AG10803 (cell line): ENCODE results near the gene FAM222B.

ENCODE experiments used
- DNase-seq: peaks from one replicate; pipeline ENCODE4 v3.0.0; 2010; ENCODE audit warnings: low read depth
- H3K4me3 ChIP-seq: 2 replicates; pipeline ENCODE4 v1.5.1; 2011; ENCODE audit warnings: mild to moderate bottlenecking, low read length, control low read depth
- TF ChIP-seq, protein P1 (sequence below): conservative IDR thresholded peaks from 2 replicates; pipeline ENCODE4 v1.5.1; 2011; ENCODE audit warnings: mild to moderate bottlenecking, low read length, control low read depth, inconsistent platforms

Gene FAM222B

DNA sequence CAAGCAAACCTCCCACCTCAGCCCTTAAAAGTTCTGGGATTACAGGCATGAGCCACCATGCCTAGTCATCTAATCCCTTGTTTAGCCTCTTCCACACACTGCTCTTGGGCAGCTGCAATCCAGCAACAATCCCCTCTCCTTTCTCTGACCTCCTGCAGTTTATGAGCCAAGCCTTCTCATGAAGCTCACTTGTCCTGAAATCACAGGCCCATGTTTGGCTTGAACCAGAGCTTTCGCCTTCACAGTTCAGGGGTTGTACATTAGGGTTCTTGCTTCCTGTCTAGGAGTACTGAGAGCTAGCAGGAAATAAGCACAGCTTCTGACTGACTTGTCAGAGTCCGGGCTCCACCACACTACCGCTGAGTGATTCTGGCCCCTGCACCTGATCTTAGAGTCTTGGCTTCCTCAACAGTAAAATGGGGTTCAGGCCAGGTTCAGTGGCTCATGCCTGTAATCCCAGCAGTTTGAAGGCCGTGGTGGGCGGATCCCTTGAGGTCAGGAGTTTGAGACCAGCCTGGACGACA lies 28.5 kb upstream of the FAM222B start:
- no peak overlapping the region for H3K4me3 ChIP-seq
- no peak for DNase-seq
- TF ChIP-seq, protein P1, sequence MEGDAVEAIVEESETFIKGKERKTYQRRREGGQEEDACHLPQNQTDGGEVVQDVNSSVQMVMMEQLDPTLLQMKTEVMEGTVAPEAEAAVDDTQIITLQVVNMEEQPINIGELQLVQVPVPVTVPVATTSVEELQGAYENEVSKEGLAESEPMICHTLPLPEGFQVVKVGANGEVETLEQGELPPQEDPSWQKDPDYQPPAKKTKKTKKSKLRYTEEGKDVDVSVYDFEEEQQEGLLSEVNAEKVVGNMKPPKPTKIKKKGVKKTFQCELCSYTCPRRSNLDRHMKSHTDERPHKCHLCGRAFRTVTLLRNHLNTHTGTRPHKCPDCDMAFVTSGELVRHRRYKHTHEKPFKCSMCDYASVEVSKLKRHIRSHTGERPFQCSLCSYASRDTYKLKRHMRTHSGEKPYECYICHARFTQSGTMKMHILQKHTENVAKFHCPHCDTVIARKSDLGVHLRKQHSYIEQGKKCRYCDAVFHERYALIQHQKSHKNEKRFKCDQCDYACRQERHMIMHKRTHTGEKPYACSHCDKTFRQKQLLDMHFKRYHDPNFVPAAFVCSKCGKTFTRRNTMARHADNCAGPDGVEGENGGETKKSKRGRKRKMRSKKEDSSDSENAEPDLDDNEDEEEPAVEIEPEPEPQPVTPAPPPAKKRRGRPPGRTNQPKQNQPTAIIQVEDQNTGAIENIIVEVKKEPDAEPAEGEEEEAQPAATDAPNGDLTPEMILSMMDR = no peak

DNA sequence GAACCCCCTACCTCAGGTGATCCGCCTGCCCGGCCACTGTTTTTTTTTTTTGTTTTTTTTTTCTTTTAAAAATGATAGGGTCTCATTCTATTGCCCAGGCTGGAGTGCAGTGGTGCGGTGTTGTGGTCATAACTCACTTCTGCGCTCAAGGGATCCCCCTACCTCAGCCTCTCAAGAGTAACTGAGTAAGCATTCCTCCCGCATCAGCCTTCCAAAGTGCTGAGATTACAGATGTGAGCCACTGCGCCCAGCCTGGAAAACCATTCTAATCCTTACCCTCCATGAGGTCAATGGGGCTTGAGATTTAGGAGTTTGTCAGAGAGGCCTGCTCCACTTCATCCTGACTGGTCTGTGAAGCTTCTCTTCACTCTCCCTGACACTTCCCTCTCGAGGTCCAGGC lies 24.7 kb upstream of the FAM222B start:
- TF ChIP-seq, protein P1 = no peak
- DNase-seq = no peak
- H3K4me3 ChIP-seq = no peak overlapping the region

DNA sequence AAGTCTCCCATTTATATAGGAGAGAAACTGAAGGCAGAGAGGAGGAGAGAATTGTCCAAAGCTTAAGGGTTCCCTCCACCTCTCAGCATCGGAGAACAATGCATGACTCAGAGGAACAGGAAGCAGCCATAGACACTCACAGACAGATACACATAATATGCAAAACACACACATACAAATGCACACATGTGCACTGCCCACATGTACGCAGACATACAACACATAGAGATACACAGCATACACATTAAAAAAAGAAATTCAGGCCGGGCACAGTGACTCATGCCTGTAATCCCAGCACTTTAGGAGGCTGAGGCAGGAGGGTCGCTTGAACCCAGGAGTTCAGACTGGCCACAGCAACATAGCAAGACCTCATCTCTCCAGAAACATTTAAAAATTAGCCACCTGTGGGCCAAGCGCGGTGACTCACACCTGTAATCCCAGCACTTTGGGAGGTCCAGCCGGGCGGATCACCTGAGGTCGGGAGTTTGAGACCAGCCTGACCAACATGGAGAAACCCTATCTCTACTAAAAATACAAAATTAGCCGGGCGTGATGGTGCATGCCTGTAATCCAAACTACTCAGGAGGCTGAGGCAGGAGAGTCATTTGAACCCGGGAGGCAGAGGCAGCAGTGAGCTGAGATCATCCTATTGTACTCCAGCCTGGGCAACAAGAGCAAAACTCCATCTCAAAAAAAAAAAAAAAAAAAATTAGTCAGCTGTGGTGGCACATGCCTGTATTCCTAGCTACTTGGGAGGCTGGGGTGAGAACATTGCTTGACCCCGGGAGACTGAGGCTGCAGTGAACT lies 23.6 kb upstream of the FAM222B start:
- H3K4me3 ChIP-seq = no peak overlapping the region
- TF ChIP-seq, protein P1 = no peak
- DNase-seq = no peak

DNA sequence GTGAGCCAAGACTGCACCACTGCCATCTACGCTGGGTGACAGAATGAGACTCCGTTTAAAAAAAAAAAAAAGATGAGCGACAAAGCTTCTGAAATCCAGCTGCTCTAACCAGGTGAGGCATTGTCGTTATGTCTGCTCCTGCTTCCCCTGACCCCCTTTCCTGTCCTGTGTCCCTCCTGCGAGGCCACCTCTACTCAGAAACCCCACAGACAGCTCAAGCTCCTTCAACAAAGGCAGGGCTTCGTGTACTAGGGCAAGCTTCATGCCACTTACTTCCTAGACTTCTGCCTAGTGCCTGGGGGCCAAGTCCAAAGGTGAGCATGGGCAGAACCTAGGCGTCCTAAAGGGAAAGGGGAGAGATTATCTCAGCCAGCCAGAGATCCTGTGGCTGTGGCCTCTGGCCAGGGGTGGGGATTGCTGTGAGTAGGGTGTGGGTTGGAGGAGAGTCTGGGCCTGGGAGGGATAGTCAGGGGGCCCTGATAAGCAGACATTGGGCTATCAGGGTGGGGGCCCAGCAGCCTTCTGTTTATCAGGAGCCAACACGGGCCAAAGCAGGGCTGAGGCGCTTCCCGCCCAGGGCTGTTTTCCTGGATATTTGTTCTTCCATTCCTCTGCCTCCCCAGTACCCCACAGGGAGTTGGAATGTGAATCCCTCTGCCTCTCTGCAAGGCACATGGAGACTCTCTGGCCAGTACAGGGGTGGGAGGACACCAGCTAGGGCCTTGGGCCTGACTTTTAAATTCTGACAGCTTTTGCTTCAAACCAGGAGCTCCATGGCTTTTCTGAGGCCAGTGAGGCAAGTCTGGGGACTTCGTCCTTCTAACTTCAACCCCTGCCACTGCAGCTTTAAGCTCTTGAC lies 22.6 kb upstream of the FAM222B start:
- TF ChIP-seq, protein P1 = no peak
- DNase-seq = no peak
- no peak overlapping the region for H3K4me3 ChIP-seq

DNA sequence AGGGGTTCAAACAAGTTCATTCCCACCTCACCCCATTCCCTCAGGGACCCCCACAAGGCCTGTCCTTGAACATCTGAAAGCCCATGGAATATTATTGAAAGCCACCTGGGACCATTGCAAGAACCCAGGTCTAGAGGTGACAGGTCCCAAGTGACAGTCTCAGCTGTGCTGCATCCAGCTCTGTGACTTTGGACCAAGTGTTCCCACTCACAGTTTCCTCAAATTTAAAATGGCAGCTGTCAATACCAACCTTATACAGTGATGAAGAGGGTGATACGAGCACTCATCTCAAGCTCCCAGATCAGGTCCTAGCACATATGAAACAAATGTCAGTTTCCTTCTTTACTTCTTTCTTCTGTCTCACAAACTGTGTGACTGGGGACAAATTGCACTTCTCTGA lies 21.4 kb upstream of the FAM222B start:
- TF ChIP-seq, protein P1 = no peak
- no peak for DNase-seq
- H3K4me3 ChIP-seq = no peak overlapping the region

DNA sequence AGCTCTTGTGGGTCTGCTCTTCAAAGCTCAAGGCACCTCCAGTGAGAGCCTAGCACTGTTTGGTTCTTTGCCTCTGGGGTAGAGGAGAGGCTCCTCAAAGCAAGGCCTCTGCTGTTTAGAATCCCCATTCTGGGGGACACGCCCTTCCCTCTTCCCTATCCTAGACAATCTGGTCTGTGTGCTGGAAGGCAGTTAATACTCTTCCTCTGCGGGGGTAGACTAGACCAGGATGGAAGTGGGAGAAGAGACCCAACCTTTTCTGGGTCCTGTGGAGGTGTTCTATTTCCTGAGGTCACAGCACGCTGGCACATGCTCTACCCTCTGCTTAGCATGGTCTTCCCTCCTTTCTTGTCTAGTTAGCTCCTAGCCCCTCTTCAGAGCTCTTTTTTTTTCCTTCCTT lies 20.0 kb upstream of the FAM222B start:
- TF ChIP-seq, protein P1 = no peak
- no peak overlapping the region for H3K4me3 ChIP-seq
- DNase-seq = no peak
